ENCODE data around the gene APLF.
"Not testable (repeated sequence)": the region's sequence is repeated elsewhere in the genome, so short reads cannot be mapped to it uniquely, and the experiment has no call there.

APLF gene

GRCh38 chr2:68446425-68446824, 21.0 kb upstream of the APLF start:
- not testable (repeated sequence) for H2BK5ac ChIP-seq (ENCODE audit: low read depth, low read length, poor library complexity); H3K79me1 ChIP-seq (ENCODE audit: low read length); H2BK120ac ChIP-seq (ENCODE audit: insufficient read depth, low read length, poor library complexity); H3K27me3 ChIP-seq (ENCODE audit: insufficient read depth, low read length); H3K79me2 ChIP-seq (ENCODE audit: control insufficient read depth, insufficient read depth, low read length, poor library complexity); H3K36me3 ChIP-seq (ENCODE audit: control insufficient read depth in 1 of 2, insufficient read depth in 2 of 2, low read length in 2 of 2); H3K4ac ChIP-seq (ENCODE audit: low read depth, low read length); H2AK5ac ChIP-seq (ENCODE audit: low read length); H4K91ac ChIP-seq (ENCODE audit: low read depth, low read length); H3K4me3 ChIP-seq (ENCODE audit: low read depth, low read length); H4K8ac ChIP-seq (ENCODE audit: low read depth, low read length); H3K9me3 ChIP-seq (ENCODE audit: insufficient read depth, low read depth, low read length); H2BK12ac ChIP-seq (ENCODE audit: low read length); H4K12ac ChIP-seq (ENCODE audit: low read depth, low read length); DNase-seq; H3K14ac ChIP-seq (ENCODE audit: low read length); H3K27ac ChIP-seq (ENCODE audit: low read depth, low read length); H3K18ac ChIP-seq (ENCODE audit: low read length); H3K9ac ChIP-seq (ENCODE audit: low read length); H3K23ac ChIP-seq (ENCODE audit: low read length); H2AFZ ChIP-seq (ENCODE audit: insufficient read depth, low read length, poor library complexity); H3K4me1 ChIP-seq (ENCODE audit: control insufficient read depth in 1 of 2, insufficient read depth in 2 of 2, low read length in 2 of 2); H3K4me2 ChIP-seq (ENCODE audit: low read length)
- WGBS (ENCODE audit: extremely low coverage, insufficient coverage, insufficient read length): no CpG with 5 or more reads among the region's 3 CpGs

GRCh38 chr2:68447118-68447517, 20.3 kb upstream of the APLF start:
- H2AFZ ChIP-seq (ENCODE audit: insufficient read depth, low read length, poor library complexity): no peak overlapping the region
- H3K23ac ChIP-seq (ENCODE audit: low read length): no peak overlapping the region
- no peak overlapping the region for H2BK5ac ChIP-seq (ENCODE audit: low read depth, low read length, poor library complexity)
- H3K27ac ChIP-seq (ENCODE audit: low read depth, low read length): no peak overlapping the region
- H3K9me3 ChIP-seq (ENCODE audit: insufficient read depth, low read depth, low read length): peaks cover 2% of the 10 kb centered on the region
- H2BK12ac ChIP-seq (ENCODE audit: low read length): no peak overlapping the region
- no peak overlapping the region for H3K14ac ChIP-seq (ENCODE audit: low read length)
- no peaks in the 10 kb centered on the region for H3K36me3 ChIP-seq (ENCODE audit: control insufficient read depth in 1 of 2, insufficient read depth in 2 of 2, low read length in 2 of 2)
- no peak overlapping the region for H3K9ac ChIP-seq (ENCODE audit: low read length)
- H4K8ac ChIP-seq (ENCODE audit: low read depth, low read length): no peak overlapping the region
- H3K18ac ChIP-seq (ENCODE audit: low read length): no peak overlapping the region
- no peak overlapping the region for H2BK120ac ChIP-seq (ENCODE audit: insufficient read depth, low read length, poor library complexity)
- no peak overlapping the region for H3K4ac ChIP-seq (ENCODE audit: low read depth, low read length)
- no peak for DNase-seq
- H4K12ac ChIP-seq (ENCODE audit: low read depth, low read length): no peak overlapping the region
- H3K79me2 ChIP-seq (ENCODE audit: control insufficient read depth, insufficient read depth, low read length, poor library complexity): no peaks in the 10 kb centered on the region
- no peaks in the 10 kb centered on the region for H3K27me3 ChIP-seq (ENCODE audit: insufficient read depth, low read length)
- H4K91ac ChIP-seq (ENCODE audit: low read depth, low read length): no peak overlapping the region
- no peak overlapping the region for H3K4me3 ChIP-seq (ENCODE audit: low read depth, low read length)
- no peaks in the 10 kb centered on the region for H3K79me1 ChIP-seq (ENCODE audit: low read length)
- H3K4me1 ChIP-seq (ENCODE audit: control insufficient read depth in 1 of 2, insufficient read depth in 2 of 2, low read length in 2 of 2): no peaks in the 10 kb centered on the region
- no peak overlapping the region for H3K4me2 ChIP-seq (ENCODE audit: low read length)
- H2AK5ac ChIP-seq (ENCODE audit: low read length): no peak overlapping the region
- no CpG with 5 or more reads among the region's 16 CpGs for WGBS (ENCODE audit: extremely low coverage, insufficient coverage, insufficient read length)

GRCh38 chr2:68448671-68449653, 18.4 kb upstream of the APLF start:
- no peak overlapping the region for H4K12ac ChIP-seq (ENCODE audit: low read depth, low read length)
- H4K91ac ChIP-seq (ENCODE audit: low read depth, low read length): no peak overlapping the region
- H3K14ac ChIP-seq (ENCODE audit: low read length): no peak overlapping the region
- WGBS (ENCODE audit: extremely low coverage, insufficient coverage, insufficient read length): no CpG with 5 or more reads among the region's 24 CpGs
- H2AFZ ChIP-seq (ENCODE audit: insufficient read depth, low read length, poor library complexity): no peak overlapping the region
- H3K36me3 ChIP-seq (ENCODE audit: control insufficient read depth in 1 of 2, insufficient read depth in 2 of 2, low read length in 2 of 2): no peaks in the 10 kb centered on the region
- H3K4me2 ChIP-seq (ENCODE audit: low read length): no peak overlapping the region
- no peak overlapping the region for H3K9ac ChIP-seq (ENCODE audit: low read length)
- no peak overlapping the region for H3K18ac ChIP-seq (ENCODE audit: low read length)
- H4K8ac ChIP-seq (ENCODE audit: low read depth, low read length): no peak overlapping the region
- no peak overlapping the region for H3K4me3 ChIP-seq (ENCODE audit: low read depth, low read length)
- no peak overlapping the region for H2BK120ac ChIP-seq (ENCODE audit: insufficient read depth, low read length, poor library complexity)
- no peaks in the 10 kb centered on the region for H3K4me1 ChIP-seq (ENCODE audit: control insufficient read depth in 1 of 2, insufficient read depth in 2 of 2, low read length in 2 of 2)
- H3K23ac ChIP-seq (ENCODE audit: low read length): no peak overlapping the region
- no peak overlapping the region for H3K4ac ChIP-seq (ENCODE audit: low read depth, low read length)
- H3K79me2 ChIP-seq (ENCODE audit: control insufficient read depth, insufficient read depth, low read length, poor library complexity): no peaks in the 10 kb centered on the region
- no peak for DNase-seq
- H2BK12ac ChIP-seq (ENCODE audit: low read length): no peak overlapping the region
- H3K9me3 ChIP-seq (ENCODE audit: insufficient read depth, low read depth, low read length): peaks cover 2% of the 10 kb centered on the region
- no peak overlapping the region for H2AK5ac ChIP-seq (ENCODE audit: low read length)
- H2BK5ac ChIP-seq (ENCODE audit: low read depth, low read length, poor library complexity): no peak overlapping the region
- no peaks in the 10 kb centered on the region for H3K27me3 ChIP-seq (ENCODE audit: insufficient read depth, low read length)
- H3K27ac ChIP-seq (ENCODE audit: low read depth, low read length): no peak overlapping the region
- H3K79me1 ChIP-seq (ENCODE audit: low read length): no peaks in the 10 kb centered on the region

GRCh38 chr2:68452158-68452900, 15.1 kb upstream of the APLF start:
- Histone ChIP-seq H3K36me3 (ENCODE audit: control insufficient read depth in 1 of 2, insufficient read depth in 2 of 2, low read length in 2 of 2) (no peaks in the 10 kb centered on the region), H3K18ac (ENCODE audit: low read length) (no peak overlapping the region), H3K4me3 (ENCODE audit: low read depth, low read length) (no peak overlapping the region), H2BK12ac (ENCODE audit: low read length) (no peak overlapping the region), H2BK5ac (ENCODE audit: low read depth, low read length, poor library complexity) (no peak overlapping the region), H2BK120ac (ENCODE audit: insufficient read depth, low read length, poor library complexity) (no peak overlapping the region), H2AK5ac (ENCODE audit: low read length) (no peak overlapping the region), H3K4me1 (ENCODE audit: control insufficient read depth in 1 of 2, insufficient read depth in 2 of 2, low read length in 2 of 2) (no peaks in the 10 kb centered on the region), H2AFZ (ENCODE audit: insufficient read depth, low read length, poor library complexity) (no peak overlapping the region), H3K27ac (ENCODE audit: low read depth, low read length) (no peak overlapping the region), H4K91ac (ENCODE audit: low read depth, low read length) (no peak overlapping the region), H3K14ac (ENCODE audit: low read length) (no peak overlapping the region), H3K79me1 (ENCODE audit: low read length) (no peaks in the 10 kb centered on the region), H4K12ac (ENCODE audit: low read depth, low read length) (no peak overlapping the region), H3K9me3 (ENCODE audit: insufficient read depth, low read depth, low read length) (peaks cover 2% of the 10 kb centered on the region), H3K4me2 (ENCODE audit: low read length) (no peak overlapping the region), H3K79me2 (ENCODE audit: control insufficient read depth, insufficient read depth, low read length, poor library complexity) (no peaks in the 10 kb centered on the region), H3K27me3 (ENCODE audit: insufficient read depth, low read length) (no peaks in the 10 kb centered on the region), H3K4ac (ENCODE audit: low read depth, low read length) (no peak overlapping the region), H3K9ac (ENCODE audit: low read length) (no peak overlapping the region), H4K8ac (ENCODE audit: low read depth, low read length) (no peak overlapping the region), H3K23ac (ENCODE audit: low read length) (no peak overlapping the region)
- DNase-seq: no peak
- WGBS (ENCODE audit: extremely low coverage, insufficient coverage, insufficient read length): no CpG with 5 or more reads among the region's 5 CpGs

Measured in trophoblast cell (in vitro differentiated cells and primary cell).